Measurements from ENCODE around the gene TOP2B.

- TF ChIP-seq CTCF (IDR thresholded peaks at IDR 0.05) (no peak), POLR2A (IDR thresholded peaks at IDR 0.05) (no peak)
Measured at GRCh38 chr3:25652921-25653320, 11.8 kb downstream of the TOP2B start.
